ENCODE data around the gene ZNF804B. TPM values are rescaled to one million over a fixed set of nuclear protein-coding genes. Genes with fewer than 3 reads are reported as not detected.
"Not testable (repeated sequence)": the region's sequence is repeated elsewhere in the genome, so short reads cannot be mapped to it uniquely, and the experiment has no call there.

ZNF804B gene
- total and polyA plus RNA-seq, 8 donors, result 0.37 TPM; not detected in 7

DNA sequence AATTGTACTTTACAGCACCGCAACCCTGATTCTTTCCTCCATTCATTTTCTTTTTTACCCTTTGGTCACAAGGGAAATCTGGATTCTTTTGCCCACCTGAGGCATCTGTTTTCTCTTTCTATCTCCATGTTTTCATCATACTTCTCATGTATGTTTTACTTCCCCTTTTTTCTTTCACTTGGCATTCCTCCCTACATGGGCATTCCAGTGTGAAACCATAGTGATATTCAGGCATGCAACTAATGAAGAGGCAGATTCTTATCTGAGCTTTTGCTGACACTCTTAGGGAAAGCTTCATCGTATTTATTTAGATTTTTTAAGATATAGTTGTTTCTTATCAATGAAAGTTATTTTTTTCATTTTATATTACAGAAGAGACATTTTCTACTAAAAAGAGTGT lies 441.3 kb downstream of the ZNF804B start:
- no peak overlapping the region for H3K4me3 ChIP-seq
- intact Hi-C loops (cut with DNase I; ENCODE audit: low total_unique reads), result no loop called here
- H3K4me1 ChIP-seq, result no peaks in the 10 kb centered on the region
- H3K9me3 ChIP-seq, result no peaks in the 10 kb centered on the region
- DNase-seq, result no peak
- H3K27me3 ChIP-seq, result no peaks in the 10 kb centered on the region
- H3K36me3 ChIP-seq, result no peaks in the 10 kb centered on the region
- no peak overlapping the region for H3K27ac ChIP-seq
- WGBS, 5 donors, result 74 to 78% (median 76%) methylated on average over 2 of the region's 2 CpGs
- TF ChIP-seq POLR2A (IDR thresholded peaks at IDR 0.05) (no peak), POLR2AphosphoS5 (IDR thresholded peaks at IDR 0.05) (no peak), EP300 (IDR thresholded peaks at IDR 0.05) (no peak)
- TF ChIP-seq, protein P1, sequence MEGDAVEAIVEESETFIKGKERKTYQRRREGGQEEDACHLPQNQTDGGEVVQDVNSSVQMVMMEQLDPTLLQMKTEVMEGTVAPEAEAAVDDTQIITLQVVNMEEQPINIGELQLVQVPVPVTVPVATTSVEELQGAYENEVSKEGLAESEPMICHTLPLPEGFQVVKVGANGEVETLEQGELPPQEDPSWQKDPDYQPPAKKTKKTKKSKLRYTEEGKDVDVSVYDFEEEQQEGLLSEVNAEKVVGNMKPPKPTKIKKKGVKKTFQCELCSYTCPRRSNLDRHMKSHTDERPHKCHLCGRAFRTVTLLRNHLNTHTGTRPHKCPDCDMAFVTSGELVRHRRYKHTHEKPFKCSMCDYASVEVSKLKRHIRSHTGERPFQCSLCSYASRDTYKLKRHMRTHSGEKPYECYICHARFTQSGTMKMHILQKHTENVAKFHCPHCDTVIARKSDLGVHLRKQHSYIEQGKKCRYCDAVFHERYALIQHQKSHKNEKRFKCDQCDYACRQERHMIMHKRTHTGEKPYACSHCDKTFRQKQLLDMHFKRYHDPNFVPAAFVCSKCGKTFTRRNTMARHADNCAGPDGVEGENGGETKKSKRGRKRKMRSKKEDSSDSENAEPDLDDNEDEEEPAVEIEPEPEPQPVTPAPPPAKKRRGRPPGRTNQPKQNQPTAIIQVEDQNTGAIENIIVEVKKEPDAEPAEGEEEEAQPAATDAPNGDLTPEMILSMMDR (IDR thresholded peaks at IDR 0.05), result no peak

DNA sequence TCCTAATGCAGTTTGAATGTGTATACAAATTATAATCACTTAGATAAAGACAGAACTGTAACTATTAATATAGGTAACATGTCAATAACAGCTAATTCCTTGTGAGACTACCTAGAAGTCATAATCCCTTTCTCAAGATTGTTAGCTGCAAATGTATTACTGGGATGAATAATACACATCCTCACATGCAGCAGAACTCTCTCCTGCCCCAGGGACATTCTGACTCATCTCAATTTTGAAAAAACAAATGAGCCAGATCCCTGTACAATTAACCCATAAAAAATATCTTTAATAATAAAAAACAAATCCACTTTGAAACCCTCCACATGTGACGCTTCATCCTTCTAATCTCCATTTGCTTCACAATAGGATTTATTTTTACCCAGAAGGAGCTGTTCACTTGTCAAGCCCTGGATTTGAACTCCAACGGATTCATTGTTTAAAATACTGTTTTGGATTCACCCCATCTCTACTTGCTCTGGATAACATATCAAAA lies 464.4 kb downstream of the ZNF804B start:
- Histone ChIP-seq H3K27me3 (no peaks in the 10 kb centered on the region), H3K9me3 (peaks cover 0 to 8% (median 0%) of the 10 kb centered on the region in 4 donors), H3K36me3 (no peaks in the 10 kb centered on the region), H3K4me1 (no peaks in the 10 kb centered on the region), H3K27ac (no peak overlapping the region), H3K4me3 (no peak overlapping the region)
- intact Hi-C loops (cut with DNase I; ENCODE audit: low total_unique reads), result no loop called here
- DNase-seq, result peak in 1 of 2 donors; percentile 1
- 33 to 59% (median 45%) methylated on average over 2 of the region's 2 CpGs for WGBS, 5 donors
- TF ChIP-seq POLR2AphosphoS5 (IDR thresholded peaks at IDR 0.05) (no peak), POLR2A (IDR thresholded peaks at IDR 0.05) (no peak), EP300 (IDR thresholded peaks at IDR 0.05) (no peak)
- TF ChIP-seq, protein P1 (IDR thresholded peaks at IDR 0.05), result no peak

DNA sequence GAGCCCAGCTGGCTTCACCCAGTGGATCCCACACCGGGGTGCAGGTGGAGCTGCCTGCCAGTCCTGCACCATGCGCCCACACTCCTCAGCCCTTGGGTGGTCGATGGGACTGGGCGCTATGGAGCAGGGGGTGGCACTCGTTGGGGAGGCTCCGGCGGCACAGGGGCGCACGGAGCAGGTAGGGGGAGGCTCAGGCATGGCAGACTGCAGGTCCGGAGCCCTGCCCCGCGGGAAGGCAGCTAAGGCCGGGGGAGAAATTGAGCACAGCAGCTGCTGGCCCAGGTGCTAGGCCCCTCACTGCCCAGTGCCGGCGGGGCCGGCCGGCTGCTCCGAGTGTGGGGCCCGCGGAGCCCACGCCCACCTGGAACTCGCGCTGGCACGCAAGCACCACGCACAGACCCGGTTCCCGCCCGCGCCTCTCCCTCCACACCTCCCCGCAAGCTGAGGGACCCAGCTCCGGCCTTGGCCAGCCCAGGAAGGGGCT lies 469.2 kb downstream of the ZNF804B start:
- intact Hi-C loops (cut with DNase I; ENCODE audit: low total_unique reads); H3K36me3 ChIP-seq; H3K27me3 ChIP-seq; H3K9me3 ChIP-seq; H3K4me3 ChIP-seq; DNase-seq; H3K27ac ChIP-seq; H3K4me1 ChIP-seq: not testable (repeated sequence)
- WGBS, 5 donors, result 94 to 98% (median 98%) methylated on average over 7 to 31 of the region's 31 CpGs

DNA sequence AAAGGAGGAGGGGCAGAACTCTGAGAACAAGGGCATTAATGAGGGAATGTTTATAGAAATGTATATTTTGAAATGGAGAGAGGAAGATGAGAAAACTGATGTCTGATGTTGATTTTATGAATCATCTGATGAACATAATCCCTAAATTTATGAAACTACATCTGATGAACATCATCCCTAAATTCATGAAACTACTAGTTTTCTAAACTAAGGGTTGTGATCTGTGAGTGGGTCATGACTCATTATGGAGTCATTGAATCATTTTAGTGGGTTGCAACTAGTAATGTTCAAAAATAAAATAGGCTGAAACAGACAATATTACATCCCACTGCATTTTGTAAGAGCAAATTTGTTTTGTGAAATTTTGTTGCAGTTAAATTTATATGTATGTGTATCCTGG lies 478.7 kb downstream of the ZNF804B start:
- no peak for DNase-seq
- H3K27ac ChIP-seq, result no peak overlapping the region
- H3K4me3 ChIP-seq, result no peak overlapping the region
- H3K4me1 ChIP-seq, result peaks cover 0 to 14% (median 0%) of the 10 kb centered on the region in 4 donors
- H3K9me3 ChIP-seq, result no peaks in the 10 kb centered on the region
- H3K27me3 ChIP-seq, result no peaks in the 10 kb centered on the region
- intact Hi-C loops (cut with DNase I; ENCODE audit: low total_unique reads), result no loop called here
- TF ChIP-seq, protein P1 (IDR thresholded peaks at IDR 0.05), result no peak
- TF ChIP-seq POLR2A (IDR thresholded peaks at IDR 0.05) (no peak), POLR2AphosphoS5 (IDR thresholded peaks at IDR 0.05) (no peak), EP300 (IDR thresholded peaks at IDR 0.05) (no peak)
- H3K36me3 ChIP-seq, result no peaks in the 10 kb centered on the region

DNA sequence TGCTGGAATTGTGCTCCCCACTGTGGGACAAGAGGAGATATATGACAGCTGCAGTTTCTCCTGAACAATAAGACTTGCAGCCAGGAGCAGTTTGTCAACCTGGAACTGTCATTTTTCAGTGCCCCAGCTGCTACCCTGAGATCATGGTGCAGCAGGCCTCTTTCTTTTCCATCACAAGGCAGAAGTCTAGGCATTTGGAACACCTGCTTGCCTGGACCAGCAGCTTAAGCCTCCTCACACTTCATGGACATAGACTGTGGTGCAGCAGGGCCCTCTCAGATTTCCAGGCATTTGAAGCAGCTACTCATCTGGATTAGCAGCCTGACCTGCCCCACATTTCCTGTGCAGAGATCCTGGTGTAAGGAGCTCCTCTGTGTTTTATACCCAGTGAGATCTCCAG lies 486.7 kb downstream of the ZNF804B start:
- TF ChIP-seq POLR2A (IDR thresholded peaks at IDR 0.05) (no peak), EP300 (IDR thresholded peaks at IDR 0.05) (no peak), POLR2AphosphoS5 (IDR thresholded peaks at IDR 0.05) (no peak)
- TF ChIP-seq, protein P1 (IDR thresholded peaks at IDR 0.05), result no peak
- DNase-seq, result no peak
- no peak overlapping the region for H3K4me3 ChIP-seq
- H3K36me3 ChIP-seq, result no peaks in the 10 kb centered on the region
- H3K27me3 ChIP-seq, result no peaks in the 10 kb centered on the region
- H3K4me1 ChIP-seq, result peaks cover 0 to 8% (median 4%) of the 10 kb centered on the region in 4 donors
- intact Hi-C loops (cut with DNase I; ENCODE audit: low total_unique reads), result no loop called here
- H3K9me3 ChIP-seq, result peaks cover 0 to 32% (median 18%) of the 10 kb centered on the region in 4 donors
- no peak overlapping the region for H3K27ac ChIP-seq
